Bronchial epithelial cell (primary cell): ENCODE results near the gene INSRR. TPM values are rescaled to one million over a fixed set of nuclear protein-coding genes. Genes with fewer than 3 reads are reported as not detected.

ENCODE experiments used
- DNase-seq: peaks from one replicate; pipeline ENCODE4 v3.0.0-alpha.2; 2010; ENCODE audit warnings: low read depth
- FAIRE-seq: peaks from 2 replicates; lab custom pipeline; 2011; peaks lifted over from hg19 to GRCh38; lab: Jason Lieb, UNC
- H3K27me3 ChIP-seq: 2 replicates; pipeline ENCODE4 v1.5.1; 2011; ENCODE audit warnings: low read length; ENCODE audit not compliant: control insufficient read depth, insufficient read depth
- H3K36me3 ChIP-seq: 2 replicates; pipeline ENCODE4 v1.5.1; 2011; ENCODE audit warnings: low read length; ENCODE audit not compliant: control insufficient read depth, insufficient read depth
- H3K4me3 ChIP-seq: 2 replicates; pipeline ENCODE4 v1.5.1; 2011; ENCODE audit warnings: mild to moderate bottlenecking, low read depth, low read length, control low read depth
- total RNA-seq: library from RNA; depleted of rRNA; stranded (reverse); fragments of >200 nt; gene quantifications from 2 replicates; pipeline ENCODE4 v1.2.1, GENCODE V29; 2014
- TF ChIP-seq, protein P1 (sequence below): IDR thresholded peaks from 2 replicates; pipeline ENCODE4 v1.5.1; 2011; ENCODE audit warnings: mild to moderate bottlenecking, moderate library complexity, low read length, control low read depth, inconsistent platforms; ENCODE audit not compliant: insufficient read depth, severe bottlenecking

Gene INSRR
- total RNA-seq, 1 donor from 2014 or later: not detected

DNA sequence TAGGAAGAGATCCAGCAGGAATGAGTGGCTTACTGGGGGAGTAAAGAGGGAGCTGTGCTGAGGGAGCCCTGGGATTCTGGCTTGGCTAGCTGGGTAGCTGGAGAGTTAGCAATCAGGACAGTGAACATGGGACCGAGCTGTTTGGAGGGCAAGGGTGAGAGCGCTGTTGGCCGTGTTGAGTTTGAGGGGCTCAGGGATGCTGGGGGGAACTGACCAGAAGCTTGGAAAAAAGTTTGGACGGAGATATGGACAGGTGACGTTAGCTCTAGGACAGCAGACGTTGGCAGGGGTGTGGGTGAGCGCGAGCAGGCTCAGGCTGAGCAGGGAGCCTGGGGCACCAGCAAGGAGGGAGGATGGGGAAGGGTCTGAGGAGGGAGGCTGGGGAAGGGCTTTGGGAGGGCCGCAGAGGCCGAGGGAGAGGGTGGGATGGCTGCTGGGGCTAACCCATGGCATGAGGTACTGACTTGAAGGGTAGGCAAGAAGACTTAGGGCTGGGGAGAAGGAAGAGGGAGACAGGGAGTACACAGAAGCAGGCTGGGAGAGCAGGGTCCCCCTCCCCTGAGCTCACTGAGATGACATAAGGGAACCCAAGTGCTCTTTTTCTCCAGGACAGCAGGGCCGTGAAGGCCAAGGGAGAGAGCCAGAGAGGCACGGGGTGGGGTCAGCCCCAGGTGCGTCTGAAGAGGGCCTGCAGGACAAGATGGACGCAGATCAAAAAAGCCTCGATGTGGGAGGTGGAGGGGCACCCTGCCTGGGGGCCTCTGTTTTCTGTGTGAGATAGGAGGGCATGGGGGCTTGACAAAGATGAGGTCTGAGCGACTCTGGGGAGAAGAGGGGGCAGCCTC, 50.5 kb downstream of the INSRR start:
- TF ChIP-seq, protein P1, sequence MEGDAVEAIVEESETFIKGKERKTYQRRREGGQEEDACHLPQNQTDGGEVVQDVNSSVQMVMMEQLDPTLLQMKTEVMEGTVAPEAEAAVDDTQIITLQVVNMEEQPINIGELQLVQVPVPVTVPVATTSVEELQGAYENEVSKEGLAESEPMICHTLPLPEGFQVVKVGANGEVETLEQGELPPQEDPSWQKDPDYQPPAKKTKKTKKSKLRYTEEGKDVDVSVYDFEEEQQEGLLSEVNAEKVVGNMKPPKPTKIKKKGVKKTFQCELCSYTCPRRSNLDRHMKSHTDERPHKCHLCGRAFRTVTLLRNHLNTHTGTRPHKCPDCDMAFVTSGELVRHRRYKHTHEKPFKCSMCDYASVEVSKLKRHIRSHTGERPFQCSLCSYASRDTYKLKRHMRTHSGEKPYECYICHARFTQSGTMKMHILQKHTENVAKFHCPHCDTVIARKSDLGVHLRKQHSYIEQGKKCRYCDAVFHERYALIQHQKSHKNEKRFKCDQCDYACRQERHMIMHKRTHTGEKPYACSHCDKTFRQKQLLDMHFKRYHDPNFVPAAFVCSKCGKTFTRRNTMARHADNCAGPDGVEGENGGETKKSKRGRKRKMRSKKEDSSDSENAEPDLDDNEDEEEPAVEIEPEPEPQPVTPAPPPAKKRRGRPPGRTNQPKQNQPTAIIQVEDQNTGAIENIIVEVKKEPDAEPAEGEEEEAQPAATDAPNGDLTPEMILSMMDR: no peak
- FAIRE-seq (no peak), DNase-seq (no peak)
- Histone ChIP-seq H3K27me3 (no peaks in the 10 kb centered on the region), H3K36me3 (no peaks in the 10 kb centered on the region), H3K4me3 (no peak overlapping the region)

DNA sequence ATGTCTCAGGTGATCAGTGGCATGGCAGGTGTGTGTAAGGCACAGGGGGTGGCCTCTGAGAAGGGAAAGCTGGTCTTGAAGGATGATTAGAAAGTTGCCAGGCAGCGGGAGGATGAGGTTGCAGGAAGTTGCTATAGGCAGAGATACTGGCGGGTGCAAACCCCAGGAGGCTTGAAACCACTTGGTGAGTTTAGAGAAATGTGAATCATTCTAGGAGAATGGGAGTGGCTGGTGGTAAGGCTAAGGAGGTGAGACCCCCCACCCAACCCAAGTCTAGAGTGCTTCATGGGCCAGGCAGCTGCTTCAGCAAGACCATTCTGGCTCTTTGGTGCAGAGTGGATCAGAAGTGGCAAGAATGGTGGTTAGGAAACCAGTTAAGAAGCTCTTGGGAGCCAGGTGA, 51.3 kb downstream of the INSRR start:
- FAIRE-seq (no peak), DNase-seq (no peak)

DNA sequence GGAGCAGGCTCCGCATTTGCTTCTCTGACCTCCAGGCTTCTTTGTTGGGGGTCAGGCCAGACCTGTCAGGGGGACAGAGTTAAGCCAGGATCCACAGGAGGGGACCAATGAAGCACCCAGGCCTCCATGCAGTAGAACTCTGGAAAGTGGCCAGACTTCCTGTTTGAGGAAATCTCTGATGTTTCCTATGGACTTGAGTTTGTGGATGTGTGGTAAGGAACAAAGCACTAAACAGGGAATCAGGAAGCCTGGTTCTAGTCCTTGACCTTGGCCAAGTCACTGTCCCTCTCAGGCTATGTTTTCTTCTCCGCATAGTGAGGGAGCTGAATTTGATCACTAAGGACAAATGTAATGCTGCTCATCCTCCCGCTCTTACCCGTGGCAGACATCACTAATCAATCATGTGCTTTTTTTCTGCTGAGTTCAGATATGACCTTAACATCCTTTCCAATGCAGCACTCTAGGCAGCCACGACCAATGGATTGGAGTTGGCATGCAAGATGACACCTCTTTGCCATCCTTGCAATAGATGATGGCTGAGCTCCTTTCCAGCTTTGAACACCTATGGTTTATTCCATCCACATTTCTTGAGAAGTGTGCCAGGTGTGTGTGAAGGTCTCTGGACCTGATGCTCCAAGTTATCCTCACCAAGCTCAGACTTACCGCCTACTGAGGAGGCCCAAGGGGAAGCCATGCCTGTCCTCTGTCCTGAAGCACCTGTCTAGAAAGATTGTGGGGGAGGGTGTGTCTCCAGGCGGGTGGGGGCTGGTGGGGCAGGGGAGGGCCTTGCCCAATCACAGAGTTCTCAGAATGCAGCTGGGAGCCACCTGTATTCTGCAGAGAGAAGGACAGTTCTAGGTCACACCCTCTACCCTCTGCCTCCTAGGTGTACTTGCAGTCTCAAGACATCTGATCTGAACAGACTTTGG, 52.1 kb downstream of the INSRR start:
- Histone ChIP-seq H3K27me3 (no peaks in the 10 kb centered on the region), H3K4me3 (no peak overlapping the region), H3K36me3 (no peaks in the 10 kb centered on the region)
- FAIRE-seq (peak; percentile 36), DNase-seq (no peak)
- TF ChIP-seq, protein P1: no peak

More for the DNA sequence above, 51.3 kb downstream of the INSRR start:
- no peaks in the 10 kb centered on the region for H3K27me3 ChIP-seq
- H3K36me3 ChIP-seq: no peaks in the 10 kb centered on the region
- no peak overlapping the region for H3K4me3 ChIP-seq
- TF ChIP-seq, protein P1: no peak

DNA sequence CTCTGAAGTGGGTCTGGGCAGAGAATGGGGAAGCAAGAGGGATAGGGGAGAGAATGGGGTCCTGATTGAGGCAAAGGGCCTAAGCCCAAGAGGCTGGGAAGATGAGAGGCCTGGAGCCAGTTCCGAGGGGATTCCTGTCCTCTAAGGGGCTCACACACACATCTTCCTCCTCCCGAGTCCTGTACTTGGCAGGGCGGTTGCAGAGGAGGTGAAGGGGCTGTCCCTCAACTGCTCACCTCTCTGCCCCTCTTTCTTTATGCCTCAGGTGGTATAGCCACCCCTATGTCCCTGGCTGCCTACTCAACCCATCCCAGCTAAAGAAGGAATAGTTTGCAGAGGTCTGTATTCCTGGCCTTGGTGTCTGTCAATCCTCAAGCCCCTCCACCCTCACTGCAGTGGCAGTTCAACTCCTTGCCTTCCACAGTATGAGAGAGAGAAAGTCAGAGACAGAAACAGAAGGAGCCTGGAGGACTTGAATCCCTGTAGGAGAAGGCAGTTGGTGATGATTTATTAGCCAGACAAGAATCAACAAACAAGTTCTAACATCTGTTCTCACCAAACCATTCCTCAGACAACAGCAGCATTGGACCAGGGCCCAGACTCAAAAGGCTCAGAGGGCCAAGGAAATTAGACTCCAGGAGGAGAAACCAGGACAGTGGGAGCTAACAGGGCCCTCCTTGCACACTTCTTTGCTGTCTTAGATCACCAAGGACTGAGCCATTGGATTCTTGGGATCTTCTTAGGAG, 53.0 kb downstream of the INSRR start:
- no peaks in the 10 kb centered on the region for H3K27me3 ChIP-seq
- DNase-seq: peak; percentile 56
- TF ChIP-seq, protein P1: no peak
- H3K36me3 ChIP-seq: no peaks in the 10 kb centered on the region
- FAIRE-seq: no peak
- no peak overlapping the region for H3K4me3 ChIP-seq

DNA sequence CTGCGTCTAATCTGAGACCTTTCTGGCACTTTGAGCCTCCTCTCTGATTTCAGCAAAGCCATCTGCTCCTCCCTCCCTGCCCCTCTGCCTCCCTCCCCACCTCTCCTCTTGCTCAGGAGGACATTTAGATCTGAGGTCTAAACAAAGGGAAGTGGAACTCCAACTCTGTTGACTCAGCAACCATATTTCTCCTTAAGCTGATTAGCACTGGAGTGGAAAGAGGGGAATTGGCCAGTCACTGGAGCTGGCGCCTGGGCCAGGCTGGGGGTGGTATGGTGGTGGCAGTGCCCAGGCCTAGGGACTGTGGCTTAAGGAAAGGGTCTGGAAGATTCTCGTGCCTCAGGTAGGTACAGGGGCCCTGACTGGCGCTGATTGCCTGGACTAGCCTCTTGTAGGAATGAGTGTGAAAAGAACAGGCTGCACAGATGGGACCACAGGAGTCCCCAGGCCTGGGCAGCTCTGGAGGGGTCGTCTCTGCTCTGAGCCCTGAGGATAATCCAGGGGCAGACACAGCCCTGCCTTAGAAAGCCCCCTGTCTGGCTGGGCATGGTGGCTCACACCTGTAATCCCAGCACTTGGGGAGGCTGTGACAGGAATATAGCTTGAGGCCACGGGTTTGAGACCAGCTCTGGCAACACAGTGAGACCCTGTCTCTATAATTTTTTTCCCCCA, 54.2 kb downstream of the INSRR start:
- H3K36me3 ChIP-seq: peaks cover 4% of the 10 kb centered on the region
- TF ChIP-seq, protein P1: no peak
- no peak for FAIRE-seq
- no peak overlapping the region for H3K4me3 ChIP-seq
- DNase-seq: no peak
- H3K27me3 ChIP-seq: no peaks in the 10 kb centered on the region
